B cell (primary cell): ENCODE results near the gene KLHL7. TPM values are rescaled to one million over a fixed set of nuclear protein-coding genes. Genes with fewer than 3 reads are reported as not detected.

Experiments
- ATAC-seq: fragments of 200-7000 bp; cut with Tn5 transposase; one replicate; pipeline ENCODE4 v1.10.0; 2021; ENCODE audit warnings: low read depth, mild to moderate bottlenecking, moderate number of reproducible peaks, moderate library complexity
- CTCF ChIA-PET: fragments of 350-600 bp; sonication (Branson Sonifier 250); formaldehyde crosslinking; loops from one replicate; lab custom pipeline; 2021; ENCODE audit warnings: antibody characterized with exemption, inconsistent platforms; lab: Charles Lee
- POLR2A ChIA-PET: fragments of 350-600 bp; sonication (Branson Sonifier 250); formaldehyde crosslinking; loops from one replicate; lab custom pipeline; 2021; ENCODE audit warnings: antibody characterized with exemption; lab: Charles Lee
- DNase-seq: peaks from one replicate; pipeline ENCODE4 v3.0.0; 2013
- H2AFZ ChIP-seq: 2 replicates; pipeline ENCODE4 v1.6.1; 2012; ENCODE audit warnings: mild to moderate bottlenecking, low read depth, low read length; ENCODE audit not compliant: insufficient read depth, poor library complexity, severe bottlenecking
- H3K27ac ChIP-seq, 2 donors: 1 replicate in 1 of 2; 2 replicates in 1 of 2; pipeline ENCODE4 v1.5.1; 2012 to 2013; ENCODE audit warnings: low read length in 2 of 2, mild to moderate bottlenecking in 2 of 2, moderate library complexity in 1 of 2
- H3K27me3 ChIP-seq, 4 experiments: fragments of 200-600 bp in 1 of 4; sonication (generic) in 1 of 4; replicated peaks in 1 of 4; 1 replicate in 2 of 4; 2 replicates in 2 of 4; pipeline versions ENCODE4 v1.6.1 to v1.7.0; 2013 to 2016; ENCODE audit warnings: low read length in 3 of 4, mild to moderate bottlenecking in 2 of 4, mixed read lengths in 1 of 4, moderate library complexity in 1 of 4; ENCODE audit not compliant: insufficient read depth in 4 of 4, control insufficient read depth in 3 of 4; ENCODE audit errors: control extremely low read depth in 1 of 4
- H3K36me3 ChIP-seq, 2 experiments: replicated peaks in 1 of 2; 1 replicate in 1 of 2; 2 replicates in 1 of 2; pipeline versions ENCODE4 v1.6.1 to v1.7.1; 2013; ENCODE audit warnings: low read length in 1 of 2; ENCODE audit not compliant: insufficient read depth in 2 of 2, control insufficient read depth in 1 of 2; ENCODE audit errors: control extremely low read depth in 1 of 2, extremely low read depth in 1 of 2
- H3K4me1 ChIP-seq, 2 donors: fragments of 200-600 bp in 1 of 2; sonication (generic) in 1 of 2; 1 replicate in 1 of 2; 2 replicates in 1 of 2; pipeline versions ENCODE4 v1.5.1 to v1.6.1; 2013 to 2017; ENCODE audit warnings: low read length in 2 of 2; ENCODE audit not compliant: control insufficient read depth in 2 of 2, insufficient read depth in 2 of 2
- H3K4me2 ChIP-seq: replicated peaks from 2 replicates; pipeline ENCODE3; 2012; ENCODE audit warnings: mild to moderate bottlenecking, low read depth, low read length; ENCODE audit not compliant: poor library complexity, severe bottlenecking
- H3K4me3 ChIP-seq, 5 experiments: fragments of 200-600 bp in 1 of 5; sonication (generic) in 1 of 5; 1 replicate in 3 of 5; 2 replicates in 2 of 5; pipeline versions ENCODE4 v1.5.1 to v1.7.0; 2011 to 2016; ENCODE audit warnings: low read length in 4 of 5, mild to moderate bottlenecking in 4 of 5, low read depth in 2 of 5, control low read depth in 1 of 5, moderate library complexity in 1 of 5; ENCODE audit not compliant: insufficient read depth in 1 of 5; ENCODE audit errors: control extremely low read depth in 1 of 5, extremely low read depth in 1 of 5
- H3K79me2 ChIP-seq: fragments of 200-600 bp; sonication (generic); one replicate; pipeline ENCODE4 v1.6.0; 2016; ENCODE audit warnings: low read length; ENCODE audit not compliant: control insufficient read depth, insufficient read depth
- H3K9ac ChIP-seq: fragments of 200-600 bp; sonication (generic); 2 replicates; pipeline ENCODE4 v1.6.1; 2017; ENCODE audit warnings: mild to moderate bottlenecking, low read length, moderate library complexity
- H3K9me3 ChIP-seq, 3 donors: one replicate each; pipeline versions ENCODE4 v1.6.1 to v1.7.1; 2013; ENCODE audit warnings: low read length in 2 of 3; ENCODE audit not compliant: control insufficient read depth in 2 of 3, insufficient read depth in 1 of 3; ENCODE audit errors: control extremely low read depth in 1 of 3
- H4K20me1 ChIP-seq: 2 replicates; pipeline ENCODE4 v1.6.0; 2012; ENCODE audit warnings: mild to moderate bottlenecking, low read length; ENCODE audit not compliant: insufficient read depth, control insufficient read depth, poor library complexity, severe bottlenecking
- H3K27ac Mint-ChIP-seq: one replicate; pipeline ENCODE4 v1.8.0; 2021; ENCODE audit warnings: mixed read lengths
- H3K27me3 Mint-ChIP-seq: one replicate; pipeline ENCODE4 v1.8.0; 2021; ENCODE audit warnings: mixed read lengths
- H3K4me1 Mint-ChIP-seq: one replicate; pipeline ENCODE4 v1.8.0; 2021; ENCODE audit warnings: mixed read lengths
- H3K4me3 Mint-ChIP-seq: one replicate; pipeline ENCODE4 v1.8.0; 2021; ENCODE audit warnings: mixed read lengths
- H3K9me3 Mint-ChIP-seq: one replicate; pipeline ENCODE4 v1.8.0; 2022; ENCODE audit warnings: mixed read lengths; ENCODE audit not compliant: insufficient read depth
- CTCF ChIP-seq: fragments of 200-600 bp; IDR thresholded peaks from one replicate; pipeline ENCODE4 v1.8.0; 2022; ENCODE audit warnings: antibody characterized with exemption, mild to moderate bottlenecking
- EZH2 ChIP-seq: IDR thresholded peaks from 2 replicates; pipeline ENCODE4 v1.6.1; 2012; ENCODE audit warnings: borderline replicate concordance, low read depth, mild to moderate bottlenecking, moderate library complexity, low read length; ENCODE audit not compliant: insufficient read depth, poor library complexity, severe bottlenecking
- whole genome bisulfite sequencing: methylation state at CpG from one replicate; pipeline ENCODE4 v1.1.5; 2013; ENCODE audit warnings: missing lambda C conversion rate; ENCODE audit not compliant: insufficient coverage; 5-methylcytosine and 5-hydroxymethylcytosine counted together
- intact Hi-C: fragments of 100-400 bp; cut with micrococcal nuclease; formaldehyde crosslinking; loops from one replicate; pipeline ENCODE4 v1.10.0; 2022
- polyA plus RNA-seq: library from polyadenylated mRNA; depleted of rRNA; stranded (reverse); fragments of >200 nt; gene quantifications from 2 replicates; pipeline ENCODE4 v1.2.3, GENCODE V29; 2012
- total RNA-seq, 2 donors: library from RNA; stranded (reverse); fragments of 120-200 nt in 1 of 2; gene quantifications; 1 replicate in 1 of 2; 2 replicates in 1 of 2; pipeline versions ENCODE4 v1.2.3 to v1.2.4, GENCODE V29; 2013 to 2022

The KLHL7 gene
- total and polyA plus RNA-seq, 2 donors (not counting 1 experiment from before 2014, with no cell fraction given): 9.2 to 22.8 TPM

- ATAC-seq (no peak), DNase-seq (no peak)
- no peaks in the 10 kb centered on the region for H3K9me3 Mint-ChIP-seq
- H2AFZ ChIP-seq: no peak overlapping the region
- H3K36me3 ChIP-seq: peaks cover 0 to 2% of the 10 kb centered on the region in 2 experiments
- H3K4me3 ChIP-seq: no peak overlapping the region
- H3K79me2 ChIP-seq: no peaks in the 10 kb centered on the region
- no peak overlapping the region for H3K4me2 ChIP-seq
- H3K27ac ChIP-seq: no peak overlapping the region
- H3K27ac Mint-ChIP-seq: no peak overlapping the region
- H3K4me3 Mint-ChIP-seq: no peak overlapping the region
- POLR2A ChIA-PET: no interaction called here
- H3K9ac ChIP-seq: no peak overlapping the region
- WGBS: 14% methylated on average over 1 of the region's 2 CpGs
- CTCF ChIA-PET: no interaction called here
- no peak for TF ChIP-seq EZH2
- TF ChIP-seq CTCF: no peak
- H4K20me1 ChIP-seq: no peaks in the 10 kb centered on the region
- H3K27me3 ChIP-seq: no peaks in the 10 kb centered on the region
- peaks cover 6% of the 10 kb centered on the region for H3K4me1 Mint-ChIP-seq
- H3K4me1 ChIP-seq: peaks cover 2 to 3% of the 10 kb centered on the region in 2 donors
- intact Hi-C loops: no loop called here
- no peaks in the 10 kb centered on the region for H3K27me3 Mint-ChIP-seq
- no peaks in the 10 kb centered on the region for H3K9me3 ChIP-seq
Measured at GRCh38 chr7:23175938-23176337, 70.4 kb downstream of the KLHL7 start.

- POLR2A ChIA-PET: interaction anchor here (0.6 to 1.2 kb wide), 4 partner anchors 11 to 117 kb away, joined by 4 to 17 read pairs (median 6); partner anchors contain the start of genes KLHL7 and MALSU1
- peaks cover 17 to 20% of the 10 kb centered on the region in 2 donors for H3K4me1 ChIP-seq
- H3K4me3 Mint-ChIP-seq: peak within 1 kb of the TSS; percentile 96
- H3K4me2 ChIP-seq: peak within 1 kb of the TSS; percentile 86
- WGBS: under 1% methylated on average over 57 of the region's 63 CpGs
- peaks cover 37% of the 10 kb centered on the region for H3K79me2 ChIP-seq
- intact Hi-C loops: loop anchor here (1.0 to 10.0 kb wide), 11 partner anchors 77 to 1755 kb away; partner anchors contain the start of genes CCDC126, FAM221A, HYCC1 and KLHL7
- H3K27me3 ChIP-seq: no peaks in the 10 kb centered on the region
- CTCF ChIA-PET: interaction anchor here (0.6 to 3.1 kb wide), 4 partner anchors 76 to 623 kb away, joined by 3 to 15 read pairs (median 5); partner anchors contain the start of gene KLHL7
- peak within 1 kb of the TSS; percentile 77 to 99 (median 87) for H3K4me3 ChIP-seq
- H3K27me3 Mint-ChIP-seq: no peaks in the 10 kb centered on the region
- H4K20me1 ChIP-seq: peaks cover 10% of the 10 kb centered on the region
- H3K4me1 Mint-ChIP-seq: peaks cover 37% of the 10 kb centered on the region
- H3K36me3 ChIP-seq: peaks cover 2 to 19% of the 10 kb centered on the region in 2 experiments
- ATAC-seq (peak; percentile 89), DNase-seq (peak; percentile 98)
- H3K27ac ChIP-seq: peak within 1 kb of the TSS; percentile 92 to 98
- no peaks in the 10 kb centered on the region for H3K9me3 Mint-ChIP-seq
- peak within 1 kb of the TSS; percentile 97 for H3K9ac ChIP-seq
- peak within 1 kb of the TSS; percentile 98 for H3K27ac Mint-ChIP-seq
- H2AFZ ChIP-seq: peak within 1 kb of the TSS; percentile 100
- H3K9me3 ChIP-seq: no peaks in the 10 kb centered on the region
- TF ChIP-seq EZH2 (no peak), CTCF (no peak)
Measured at GRCh38 chr7:23181684-23182553, 76.3 kb downstream of the KLHL7 start, which contains the start of gene NUP42. Gene NUP42 (plus strand): TSS chr7:23182048. CDS start chr7:23182086, 38 bp downstream.
